ENCODE results near the gene GPR55. TPM values are rescaled to one million over a fixed set of nuclear protein-coding genes. Genes with fewer than 3 reads are reported as not detected.

Gene GPR55
- total RNA-seq, 1 experiment from 2014 or later: 0.07 TPM

DNA sequence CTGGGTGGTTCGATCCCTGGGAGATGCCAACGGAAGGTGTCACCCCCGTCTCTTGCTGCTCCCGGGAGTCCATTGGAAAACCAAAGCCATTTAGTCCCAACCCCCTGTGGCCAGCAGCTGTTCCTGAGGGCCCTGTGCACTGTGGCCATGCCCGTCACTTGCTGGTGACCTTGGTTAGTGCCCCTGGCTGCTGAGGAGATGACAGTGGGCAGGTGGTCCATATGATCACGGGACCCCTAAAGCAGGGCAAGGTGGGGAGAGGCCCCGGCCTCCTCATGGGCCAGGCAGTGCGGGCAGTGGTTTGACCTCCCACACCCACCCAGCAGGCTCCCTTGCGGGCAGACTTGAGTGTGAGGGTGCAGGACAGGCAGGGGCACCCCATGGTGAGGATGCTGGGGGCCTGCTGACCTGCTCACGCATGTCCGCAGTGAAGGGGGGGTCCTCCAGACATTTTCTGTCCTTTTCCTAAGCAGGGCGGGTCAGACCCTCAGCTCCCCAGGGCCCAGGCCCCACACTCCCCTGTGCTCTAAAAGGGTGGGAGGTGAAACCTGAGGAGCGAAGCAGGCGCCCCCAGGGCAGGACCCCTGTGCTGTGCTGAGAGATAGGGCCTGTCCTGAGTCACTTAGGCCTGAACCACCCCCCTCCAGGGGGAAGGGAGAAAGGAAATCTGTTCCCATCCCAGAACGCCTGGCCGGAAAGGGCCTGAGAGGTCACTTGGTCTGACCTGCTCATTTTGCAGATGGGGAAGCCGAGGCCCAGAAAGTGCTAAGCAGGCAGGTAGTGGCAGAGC is 53.5 kb downstream of the GPR55 start:
- DNase-seq (ENCODE audit: extremely low read depth, low read depth): no peak

DNA sequence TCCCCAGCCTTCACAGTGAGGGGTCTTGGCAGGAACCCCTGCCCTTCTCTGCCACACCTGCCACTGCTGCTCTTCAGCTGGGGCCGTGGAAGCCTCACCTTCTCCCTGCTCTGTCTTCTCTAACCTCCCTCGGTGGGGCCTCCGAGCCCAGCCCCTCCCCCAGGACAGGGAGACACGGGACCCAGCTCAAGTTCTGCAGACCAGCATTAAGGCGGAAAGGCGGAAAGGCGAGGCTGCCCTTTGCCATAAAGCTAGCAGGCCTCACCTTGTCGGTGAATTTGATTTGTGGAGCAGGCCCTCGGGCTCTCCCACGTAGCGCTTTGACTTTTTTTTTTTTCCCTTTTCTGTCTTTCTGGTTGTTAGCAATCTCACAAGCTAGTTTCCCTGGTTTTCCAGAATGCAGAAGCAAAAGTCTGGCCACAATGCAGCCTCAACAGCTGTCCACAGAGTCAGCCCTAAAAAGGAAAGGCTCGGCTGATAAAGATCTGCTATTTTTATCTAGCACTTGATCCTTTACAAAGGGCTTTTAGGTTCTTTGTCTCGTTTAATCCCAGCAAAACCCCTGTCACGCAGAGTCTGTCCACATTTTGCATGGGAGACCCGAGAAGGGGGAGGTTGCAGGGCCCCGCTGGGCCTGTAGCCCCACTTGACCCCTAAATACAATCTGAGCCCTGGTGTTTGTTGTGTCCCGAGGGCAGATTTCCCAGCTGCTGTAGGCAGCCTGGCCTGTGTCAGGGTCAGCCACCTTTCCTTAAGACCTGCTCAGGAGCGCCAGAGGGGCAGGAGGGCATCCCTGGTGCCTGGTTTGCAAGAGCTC is 54.3 kb downstream of the GPR55 start:
- no peak for DNase-seq (ENCODE audit: extremely low read depth, low read depth)

DNA sequence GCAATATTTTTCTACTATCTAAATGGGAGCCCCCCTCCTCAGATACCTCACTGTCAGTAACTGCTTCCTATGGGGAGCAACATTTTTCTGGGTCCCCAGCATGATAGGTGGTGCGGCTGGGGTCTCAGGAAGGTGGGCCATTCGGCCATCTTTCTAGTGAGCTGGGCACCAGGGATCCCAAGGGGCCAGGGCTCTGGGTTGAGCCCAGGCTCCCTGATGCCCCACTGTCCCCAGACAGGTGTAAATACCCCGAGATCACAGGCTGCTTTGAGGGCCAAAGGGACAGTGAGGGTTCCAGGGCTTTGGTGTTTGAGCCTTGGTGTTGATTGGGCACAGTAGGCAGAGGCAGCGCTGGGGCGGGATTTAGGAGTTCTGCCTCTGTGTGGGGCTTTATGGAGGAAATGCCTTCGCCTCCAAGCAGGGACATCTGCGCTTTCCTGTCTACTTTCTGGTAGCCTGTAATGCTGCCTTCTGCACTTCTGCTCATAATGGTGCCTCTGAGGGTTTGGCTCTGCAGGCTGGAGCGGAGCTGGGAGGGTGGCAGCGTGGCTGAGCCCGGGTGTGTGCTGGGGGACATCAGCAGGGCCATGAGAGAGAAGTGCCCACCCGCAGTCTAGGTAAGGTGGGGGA is 55.0 kb downstream of the GPR55 start:
- no peak for DNase-seq (ENCODE audit: extremely low read depth, low read depth)

- no peak for DNase-seq (ENCODE audit: extremely low read depth, low read depth)
Measured at GRCh38 chr2:230868947-230869913, 55.8 kb downstream of the GPR55 start.

- DNase-seq (ENCODE audit: extremely low read depth, low read depth): no peak
Measured at GRCh38 chr2:230868161-230868946, 56.7 kb downstream of the GPR55 start.

DNA sequence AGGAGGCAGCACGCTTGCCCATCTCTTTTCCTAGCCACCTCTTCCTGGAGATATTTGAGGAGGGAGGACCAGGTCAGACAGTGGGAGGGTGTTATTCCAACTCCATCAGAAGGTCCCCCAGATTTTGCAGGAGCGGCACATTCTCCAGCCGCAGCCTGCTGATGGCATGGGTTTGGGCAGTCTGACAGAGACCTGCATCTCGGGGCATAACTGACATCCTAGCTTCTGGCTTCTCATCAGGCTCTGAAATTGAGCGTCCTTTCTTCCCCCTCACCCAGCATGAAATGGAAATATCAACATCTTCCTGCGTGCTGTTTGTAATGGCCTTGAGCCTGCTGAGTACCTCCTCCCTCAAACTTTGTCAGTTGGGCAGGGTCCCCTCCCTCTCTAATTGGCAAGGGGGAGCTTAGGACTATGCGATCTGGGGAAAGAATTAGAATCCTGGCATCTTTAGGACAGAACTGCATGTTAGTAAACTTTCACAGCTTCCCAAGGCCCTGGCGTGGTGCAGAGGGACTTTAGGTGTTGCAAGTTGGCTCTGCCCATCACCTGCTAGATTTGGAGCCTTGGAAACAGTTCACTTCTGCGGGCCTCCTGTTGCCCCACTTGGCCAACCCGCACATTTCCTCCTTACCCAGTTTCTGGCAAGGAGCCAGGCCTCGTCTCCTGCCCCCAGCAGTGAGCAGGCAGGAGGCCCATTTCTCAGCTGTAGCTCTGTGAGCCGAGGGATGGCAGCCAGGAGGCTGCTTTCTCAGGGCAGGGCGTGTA is 58.1 kb downstream of the GPR55 start:
- DNase-seq (ENCODE audit: extremely low read depth, low read depth): peak; percentile 8

DNA sequence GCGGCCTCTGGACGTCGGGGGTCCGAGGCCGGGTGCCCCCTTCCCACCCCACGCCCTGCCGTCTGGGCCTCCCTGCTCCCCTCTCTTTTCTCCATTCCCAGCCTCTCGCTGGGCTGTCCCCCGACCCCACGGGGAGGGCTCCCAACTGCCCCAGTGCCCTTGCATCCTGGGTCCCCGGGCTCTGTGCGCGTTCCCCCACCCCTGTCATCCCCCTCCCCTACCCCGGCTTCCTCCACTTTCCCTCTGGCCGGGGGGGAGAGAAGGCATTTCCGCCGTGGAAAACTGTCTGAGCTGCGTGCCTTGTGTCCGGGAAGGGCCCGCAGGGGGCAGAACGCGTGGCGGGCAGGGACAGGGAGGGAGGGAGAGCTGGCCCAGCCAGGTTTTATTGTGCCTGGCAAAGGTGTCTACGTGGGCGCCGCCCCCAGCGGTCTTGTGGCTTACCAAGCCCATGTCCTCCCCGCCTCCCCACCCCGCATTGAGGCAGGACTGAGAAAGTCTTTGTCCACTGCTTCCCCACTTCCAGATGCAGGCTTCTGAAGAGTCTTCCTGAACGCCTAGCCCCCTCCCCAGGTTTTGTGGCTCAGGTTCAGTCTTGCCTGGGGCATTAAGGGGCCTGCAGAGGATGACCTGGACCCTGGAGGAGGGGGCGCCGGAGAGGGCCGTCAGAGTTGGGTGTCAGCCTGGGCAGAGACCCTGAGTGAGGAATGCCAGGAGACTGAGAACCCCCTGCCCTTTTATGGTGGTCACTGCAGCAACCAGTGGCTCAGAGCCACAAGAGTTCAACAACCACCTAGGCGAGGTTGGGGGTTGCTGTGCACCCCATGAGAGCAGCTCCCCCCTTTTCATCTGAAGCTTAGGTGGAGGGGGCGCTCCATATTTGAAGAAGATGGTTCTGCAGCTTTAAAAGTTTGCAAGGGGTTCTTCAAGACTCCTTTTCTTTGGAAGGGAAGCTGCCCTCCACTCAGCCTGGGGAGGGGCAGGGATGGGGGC is 59.0 kb downstream of the GPR55 start:
- DNase-seq (ENCODE audit: extremely low read depth, low read depth): no peak

DNA sequence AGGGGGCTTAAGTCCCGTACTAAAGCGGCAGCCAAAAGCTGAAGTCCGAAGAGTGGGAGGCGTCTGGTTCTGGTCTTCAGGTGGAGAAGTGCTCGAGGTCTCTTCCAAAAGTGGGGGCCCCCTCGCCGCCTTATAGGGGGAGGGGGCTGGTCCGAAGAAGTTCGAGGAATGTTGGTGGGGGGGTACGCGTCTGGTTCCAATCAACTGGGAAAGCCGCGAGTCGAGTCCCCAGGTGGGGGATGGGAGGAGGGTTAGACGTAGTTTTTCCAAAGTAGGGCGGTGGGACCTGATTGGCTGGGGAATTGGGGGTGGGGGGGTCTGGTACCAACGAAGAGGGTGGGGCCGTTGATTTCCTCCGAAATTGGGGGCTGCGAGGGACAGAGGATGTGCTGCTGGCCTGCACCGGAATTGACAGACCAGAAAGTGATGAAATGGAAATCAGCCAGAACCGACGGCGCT is 59.7 kb downstream of the GPR55 start:
- no peak for DNase-seq (ENCODE audit: extremely low read depth, low read depth)

DNA sequence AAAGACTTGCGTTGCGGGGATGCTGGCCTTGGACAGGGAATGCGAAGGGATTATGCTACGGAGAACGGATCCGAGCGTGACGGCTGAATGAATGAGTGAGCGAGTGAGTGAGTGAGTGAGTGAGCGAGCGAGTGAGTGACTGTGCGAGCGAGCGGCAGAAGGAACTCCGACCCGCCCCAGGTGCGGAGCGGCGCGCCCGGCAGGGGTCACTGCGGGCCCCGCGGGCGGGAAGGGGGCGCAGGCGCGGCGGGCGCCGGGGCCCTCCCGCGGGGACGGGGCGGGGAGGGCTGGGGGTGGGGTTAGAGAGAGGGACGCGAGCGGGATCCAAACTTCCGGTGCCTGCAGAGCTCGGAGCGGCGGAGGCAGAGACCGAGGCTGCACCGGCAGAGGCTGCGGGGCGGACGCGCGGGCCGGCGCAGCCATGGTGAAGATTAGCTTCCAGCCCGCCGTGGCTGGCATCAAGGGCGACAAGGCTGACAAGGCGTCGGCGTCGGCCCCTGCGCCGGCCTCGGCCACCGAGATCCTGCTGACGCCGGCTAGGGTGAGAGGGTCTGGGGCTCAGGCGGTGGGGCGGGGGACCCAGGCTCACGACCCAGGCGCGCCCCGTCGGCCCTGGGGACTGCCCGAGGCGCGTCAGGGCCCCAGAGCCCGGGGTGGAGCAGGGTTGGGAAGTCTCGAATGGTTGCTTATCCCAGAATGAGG is 60.3 kb downstream of the GPR55 start, which contains the start of gene ITM2C:
Gene ITM2C (plus strand): TSS at position 338 of the 702 bp plus-strand sequence. CDS start 84 bp downstream, at position 422.
- peak; percentile 52 for DNase-seq (ENCODE audit: extremely low read depth, low read depth)

- no peak for DNase-seq (ENCODE audit: extremely low read depth, low read depth)
Measured at GRCh38 chr2:230864122-230864604, 60.9 kb downstream of the GPR55 start.

- no peak for DNase-seq (ENCODE audit: extremely low read depth, low read depth)
Measured at GRCh38 chr2:230863442-230864121, 61.5 kb downstream of the GPR55 start.

DNA sequence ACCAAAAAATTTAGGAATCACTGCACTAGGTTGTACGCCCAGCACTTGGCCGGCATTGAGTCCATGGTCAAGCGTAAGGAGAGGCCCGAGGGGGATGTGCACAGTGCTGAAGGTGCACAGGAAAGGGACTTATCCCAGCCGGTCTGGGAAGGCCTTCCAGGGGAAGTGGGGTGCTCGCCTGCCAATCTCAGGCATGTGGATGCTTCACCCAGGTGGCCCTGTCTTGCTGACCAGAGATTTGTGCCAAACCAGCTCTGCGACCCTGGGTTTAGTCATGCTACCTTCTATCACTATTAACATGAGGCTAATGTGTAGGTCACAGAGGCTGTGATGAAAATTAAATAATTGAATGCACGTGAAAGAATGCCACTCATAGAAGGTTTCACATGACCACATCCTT is 62.0 kb downstream of the GPR55 start:
- DNase-seq (ENCODE audit: extremely low read depth, low read depth): no peak

DNA sequence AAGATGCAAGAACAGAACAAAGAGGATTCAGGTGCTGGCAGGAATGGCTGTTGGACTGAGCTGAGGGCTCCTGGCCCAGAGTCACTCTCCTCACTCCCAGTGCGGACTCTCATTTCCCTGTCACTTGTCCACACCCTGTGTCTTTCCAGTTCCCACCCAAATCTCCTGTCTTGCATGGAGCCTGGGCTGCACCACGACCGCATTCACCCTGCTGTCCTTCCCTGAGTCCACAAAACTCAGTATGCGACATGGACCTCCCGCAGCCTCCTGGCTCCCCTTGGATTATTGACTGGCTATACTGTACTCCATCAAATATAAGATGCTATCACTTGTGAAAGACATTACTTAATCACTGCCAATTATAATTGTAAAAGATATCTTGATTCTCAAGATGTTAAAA is 62.8 kb downstream of the GPR55 start:
- DNase-seq (ENCODE audit: extremely low read depth, low read depth): no peak

DNA sequence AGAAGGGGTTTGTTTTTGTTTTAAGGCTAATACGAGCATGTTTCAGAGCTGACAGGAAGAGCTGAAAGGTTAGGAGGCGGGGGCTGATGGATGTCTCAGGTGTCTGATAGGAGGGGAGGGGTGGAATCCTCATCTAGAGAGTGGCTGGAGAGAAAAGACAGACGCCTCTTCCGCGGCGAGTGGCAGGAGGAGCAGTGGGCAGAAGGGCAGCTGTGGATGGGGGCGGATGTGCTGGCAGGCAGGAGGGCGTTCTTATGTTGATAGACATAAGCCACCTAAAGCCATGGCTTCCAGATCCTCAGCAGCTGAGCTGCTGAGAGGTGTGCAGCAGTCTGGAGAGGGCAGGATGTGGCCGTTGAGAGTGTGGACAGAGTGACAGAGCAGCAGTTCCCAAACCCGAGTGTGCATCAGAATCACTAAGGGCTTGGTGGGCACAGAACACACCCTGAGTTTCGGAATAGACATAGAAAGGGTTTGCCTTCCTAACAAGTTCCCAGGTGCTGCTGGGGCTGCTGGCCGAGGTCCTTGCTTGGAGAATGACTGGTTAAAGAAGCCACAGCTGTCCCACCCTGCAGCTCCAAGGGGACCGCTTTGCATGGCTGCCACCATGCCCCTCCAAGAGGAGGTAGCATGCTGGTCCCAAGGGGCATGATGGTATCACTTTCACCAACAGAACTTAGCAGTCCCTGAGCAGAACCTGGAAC is 63.3 kb downstream of the GPR55 start:
- no peak for DNase-seq (ENCODE audit: extremely low read depth, low read depth)
